Non-pigmented ciliary epithelial cell (primary cell): ENCODE results near the gene INPP4B.

Experiments used
- DNase-seq: peaks from one replicate; pipeline ENCODE4 v3.0.0-alpha.2; 2010; ENCODE audit warnings: low read depth

Gene INPP4B

DNA sequence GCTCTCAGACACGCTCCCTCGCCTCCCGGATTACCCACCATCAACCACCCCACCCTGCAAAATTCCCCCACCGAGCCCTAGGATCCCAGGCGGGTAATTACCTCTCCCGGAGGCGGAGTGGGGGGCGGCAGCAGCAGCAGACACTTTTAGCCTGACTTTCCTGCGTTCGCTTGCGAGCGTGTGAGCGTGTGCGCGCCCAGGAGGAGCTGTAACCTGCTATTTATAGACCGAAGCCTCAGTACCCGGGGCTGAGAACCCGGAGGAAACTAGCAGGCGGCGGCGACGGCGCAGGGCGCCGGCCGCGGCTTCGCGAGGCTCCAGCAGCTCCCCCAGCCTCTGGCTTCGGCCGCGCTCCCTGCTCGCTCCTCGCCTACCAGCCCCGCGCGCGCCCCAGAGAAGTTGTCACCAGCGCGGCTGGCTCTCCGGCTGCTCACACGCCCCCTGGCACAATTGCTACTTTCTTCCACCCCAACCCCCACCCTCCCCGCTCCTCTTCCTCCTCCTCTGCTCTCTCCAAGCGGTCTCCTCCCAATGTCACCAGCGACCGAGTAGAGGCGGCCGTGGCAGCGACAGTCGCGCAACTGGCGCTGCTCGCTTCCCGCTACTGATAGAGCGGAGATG, at the start of gene INPP4B:
Gene INPP4B, minus strand, starts transcription at position 194 of the 621 bp plus-strand sequence.
- DNase-seq = peak; percentile 18

DNA sequence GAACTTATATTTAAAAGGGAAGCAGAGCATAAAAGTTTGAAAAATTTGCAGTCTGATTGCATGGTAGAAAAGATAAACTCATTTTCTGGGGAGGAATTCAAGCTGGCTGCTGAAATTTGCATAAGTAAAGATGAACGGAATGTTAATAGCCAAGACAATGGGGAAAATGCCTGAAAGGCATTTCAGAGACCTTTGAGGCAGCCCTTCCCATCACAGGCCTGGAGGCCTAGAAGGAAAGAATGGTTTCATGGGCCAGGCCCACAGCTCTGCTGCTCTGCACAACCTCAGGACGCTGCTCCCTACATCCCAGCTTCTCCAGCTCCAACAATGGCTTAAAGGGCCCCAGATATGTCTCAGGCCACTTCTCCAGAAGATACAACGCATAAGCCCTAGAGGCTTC, 46.9 kb upstream of the INPP4B start:
- DNase-seq = no peak

DNA sequence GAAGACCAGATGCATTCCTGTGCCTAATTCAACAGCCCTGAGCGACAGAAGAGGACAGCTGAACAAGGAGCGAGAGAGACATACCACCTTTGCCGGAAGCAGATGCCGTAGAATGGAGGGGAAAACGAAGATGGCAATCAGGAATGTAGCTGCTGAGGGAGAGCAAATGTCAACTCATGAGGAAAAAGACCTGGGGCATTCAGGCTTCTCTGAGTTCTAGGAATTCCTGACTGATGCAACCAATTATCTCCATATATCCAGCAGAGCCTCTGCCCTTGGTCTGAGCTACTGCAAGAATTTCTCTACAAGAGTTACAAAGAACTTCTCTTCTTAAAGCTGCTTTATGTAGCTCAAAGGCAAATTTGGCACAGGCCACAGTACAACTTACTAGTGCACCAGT, 40.5 kb upstream of the INPP4B start:
- no peak for DNase-seq

DNA sequence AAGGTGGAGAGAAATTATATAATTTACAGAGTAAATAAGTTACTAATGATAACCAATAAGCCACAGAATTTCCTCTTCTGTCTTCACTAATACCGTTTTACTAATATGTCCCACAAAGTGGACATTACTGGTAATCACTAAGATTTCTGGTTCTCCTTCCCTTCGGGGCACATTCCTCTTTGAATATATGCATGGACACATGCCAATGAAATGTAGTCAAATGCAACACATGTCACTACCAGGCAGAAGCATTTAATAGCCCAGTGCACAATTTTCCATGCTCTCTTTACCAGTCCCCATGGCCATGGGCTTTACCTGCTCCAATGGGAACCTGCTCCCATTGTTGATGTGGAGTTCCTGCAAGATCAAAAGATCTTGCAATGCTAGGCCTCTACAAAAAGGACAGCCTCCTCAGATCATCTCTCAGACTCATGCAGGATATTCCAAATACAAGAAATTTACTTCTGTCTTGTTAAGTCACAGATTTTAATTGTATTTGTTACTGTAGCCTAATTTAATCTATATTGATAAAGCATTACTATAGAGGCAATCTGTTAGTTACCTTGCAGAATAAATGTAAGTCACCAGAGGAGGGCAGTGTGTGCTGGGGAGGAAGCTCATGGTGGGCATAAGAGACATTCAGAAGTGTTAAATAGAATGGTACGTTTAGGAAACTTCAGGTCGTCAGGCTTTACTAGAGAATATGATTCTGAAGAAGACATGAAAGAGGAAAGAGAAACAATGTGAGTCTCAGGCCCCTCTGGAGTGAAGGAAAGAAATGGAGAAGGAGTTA, 37.1 kb upstream of the INPP4B start:
- no peak for DNase-seq

DNA sequence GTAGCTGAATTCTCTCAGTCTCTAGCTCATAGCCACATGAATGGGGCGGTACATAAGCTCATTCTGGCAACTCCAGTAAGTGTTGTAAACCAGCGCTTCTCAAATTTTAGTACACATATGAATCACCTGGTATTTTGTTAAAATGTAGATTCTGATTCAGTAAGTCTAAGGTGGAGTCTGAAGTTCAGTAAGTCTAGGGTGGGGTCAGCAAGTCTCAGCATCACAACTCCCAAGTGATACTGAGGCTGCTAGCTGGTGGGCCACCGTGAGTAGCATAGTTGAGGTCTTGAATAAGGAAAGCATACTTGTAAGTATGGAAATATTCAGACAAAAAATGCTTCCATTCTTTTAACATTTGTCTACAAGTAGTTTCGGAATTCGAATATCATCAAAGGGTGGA, 36.1 kb upstream of the INPP4B start:
- DNase-seq = no peak

DNA sequence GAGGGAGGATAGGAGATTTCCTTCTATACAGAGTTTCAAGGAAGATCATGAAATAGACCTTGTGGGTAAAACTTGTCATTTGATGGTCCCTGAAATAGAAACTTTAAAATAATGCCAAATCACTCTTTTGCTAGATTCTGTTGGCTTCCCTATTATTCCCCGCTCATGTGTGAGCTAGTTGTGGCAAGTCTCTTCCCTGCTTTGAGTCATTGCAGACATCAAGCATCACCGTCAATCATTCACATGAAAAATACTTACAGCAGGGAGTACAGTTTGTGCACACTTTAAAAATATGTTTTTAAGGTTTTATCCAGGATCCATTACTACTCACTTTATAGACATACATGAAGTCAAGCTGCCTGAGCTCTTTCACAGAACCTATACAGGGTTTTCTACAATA, 35.2 kb upstream of the INPP4B start:
- DNase-seq = no peak

DNA sequence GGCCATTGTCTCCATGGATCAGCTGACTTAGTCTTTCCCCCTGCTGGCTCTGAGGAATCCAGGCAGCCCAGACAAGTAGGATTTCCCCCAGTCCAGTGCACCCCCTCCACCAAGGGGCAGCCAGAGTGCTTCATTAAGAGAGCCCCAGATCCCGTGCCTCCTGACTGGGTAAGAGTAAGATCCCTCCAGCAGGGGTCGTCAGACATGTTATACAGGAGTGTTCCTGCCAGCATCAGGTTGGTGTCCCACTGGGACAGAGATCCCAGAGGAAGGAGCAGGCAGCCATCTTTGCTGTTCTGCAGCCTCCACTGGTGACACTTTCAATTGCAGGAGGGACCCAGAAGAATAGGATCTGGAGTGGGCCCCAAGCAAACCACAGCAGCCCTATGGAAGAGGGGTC, 29.0 kb upstream of the INPP4B start:
- no peak for DNase-seq

DNA sequence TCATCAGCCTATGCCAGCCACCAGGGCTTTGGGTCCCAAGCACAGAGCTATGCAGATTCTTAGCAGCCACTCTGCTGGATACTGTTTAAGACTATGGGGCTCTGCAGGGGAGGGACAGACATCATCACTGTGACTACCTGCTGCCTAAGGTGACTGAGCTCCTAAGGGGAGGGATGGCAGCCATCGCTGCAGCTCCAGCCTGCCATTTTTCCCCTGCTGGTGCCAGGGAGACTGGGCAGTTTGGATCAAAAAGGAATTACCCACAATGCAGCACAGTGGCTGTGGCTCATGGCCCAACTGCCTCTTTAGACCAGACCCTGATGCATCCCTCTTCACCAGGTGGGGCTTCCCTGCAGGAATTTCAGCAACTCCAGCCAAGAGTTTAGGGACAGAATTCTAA, 28.6 kb upstream of the INPP4B start:
- no peak for DNase-seq

DNA sequence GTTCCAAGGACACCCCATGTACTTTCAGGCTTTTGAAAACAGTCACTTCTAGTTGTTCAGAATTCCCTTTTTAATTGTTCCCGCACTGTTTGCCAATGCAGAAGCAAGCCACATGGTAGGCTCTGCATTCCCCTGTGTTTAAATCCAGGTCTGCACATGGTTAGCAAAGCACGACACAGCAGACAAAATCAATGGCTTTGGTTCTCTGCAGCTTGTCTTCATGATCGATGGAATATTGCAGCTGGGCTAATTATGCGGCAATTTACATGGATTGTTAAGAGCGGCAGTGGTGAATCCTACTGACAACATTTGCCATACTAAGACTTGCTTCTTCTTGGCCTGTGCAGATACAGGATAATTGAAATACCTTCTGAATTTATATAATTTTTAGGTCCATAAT, 20.6 kb upstream of the INPP4B start:
- DNase-seq = no peak

DNA sequence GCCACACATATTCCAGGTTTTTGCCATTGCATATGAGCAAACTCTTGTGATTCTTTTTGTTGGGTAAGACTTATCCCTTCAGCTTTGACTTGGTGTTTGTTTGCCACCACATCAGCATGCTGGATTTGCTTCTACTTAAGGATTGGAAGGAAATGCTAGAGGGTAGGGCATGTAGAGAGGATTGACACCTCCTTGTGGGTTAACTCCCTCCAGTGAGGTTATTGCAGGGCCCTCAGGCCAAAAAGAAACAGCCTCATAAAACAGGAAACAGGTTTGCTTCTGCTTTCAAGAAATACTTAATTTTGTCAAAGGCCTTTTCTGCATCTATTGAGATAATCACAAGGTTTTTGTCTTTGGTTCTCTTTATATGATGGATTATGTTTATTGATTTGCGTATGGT, 15.2 kb upstream of the INPP4B start:
- no peak for DNase-seq

DNA sequence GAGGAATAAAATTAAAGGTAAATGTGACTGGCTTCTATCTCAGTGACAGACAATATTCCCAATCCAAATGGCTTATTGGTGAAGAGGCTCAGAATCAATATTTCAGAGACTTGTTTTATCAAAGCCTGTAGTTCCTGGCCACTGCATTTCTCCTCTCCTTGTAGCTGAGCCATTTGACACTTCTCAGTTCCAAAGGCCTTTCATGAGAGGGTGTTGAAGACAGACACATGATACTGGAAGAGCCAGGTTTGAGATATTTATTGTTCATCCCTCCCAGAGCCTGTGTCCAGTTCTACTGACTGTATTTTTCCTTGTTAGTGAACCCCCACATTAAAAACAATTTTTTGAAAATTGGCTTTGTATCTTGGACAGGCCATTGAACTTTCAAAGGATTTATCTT, 12.9 kb upstream of the INPP4B start:
- DNase-seq = no peak

DNA sequence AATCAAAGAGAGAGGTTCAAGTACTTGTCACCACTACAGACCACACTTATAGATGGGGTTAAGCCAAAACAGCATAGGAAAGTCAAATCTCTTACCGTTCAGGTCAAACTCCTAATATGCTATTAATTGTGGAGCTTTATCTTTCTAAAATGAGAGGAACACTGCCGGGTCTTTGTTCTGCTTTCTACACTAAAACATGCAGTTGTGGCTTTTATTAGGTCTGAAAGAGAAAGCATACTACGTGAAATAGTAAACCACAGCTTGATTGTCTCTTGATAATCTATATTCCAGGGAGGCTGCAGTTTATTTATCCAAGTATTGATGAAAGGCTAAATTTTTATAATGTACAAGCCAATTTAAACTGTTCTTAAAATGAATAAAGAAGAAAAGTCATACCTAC, 12.3 kb upstream of the INPP4B start:
- no peak for DNase-seq

DNA sequence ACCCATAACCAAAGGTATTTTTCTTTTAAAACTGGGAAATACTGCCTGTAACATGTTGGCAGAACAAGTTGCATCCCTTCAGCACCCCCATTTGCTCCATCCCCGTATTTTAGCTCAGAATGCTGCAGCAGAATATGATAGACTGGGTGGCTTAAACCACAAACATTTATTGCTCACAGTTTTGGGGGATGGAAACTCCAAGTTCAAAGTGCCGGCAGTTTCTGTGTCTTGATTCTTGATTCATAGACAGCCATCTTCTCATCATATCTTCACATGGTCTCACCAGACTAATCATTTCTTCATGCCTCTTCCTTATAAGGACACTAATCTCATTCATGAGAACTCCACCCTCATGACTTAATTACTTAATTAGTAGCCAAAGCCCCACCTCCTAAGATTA, 10.5 kb upstream of the INPP4B start:
- no peak for DNase-seq

DNA sequence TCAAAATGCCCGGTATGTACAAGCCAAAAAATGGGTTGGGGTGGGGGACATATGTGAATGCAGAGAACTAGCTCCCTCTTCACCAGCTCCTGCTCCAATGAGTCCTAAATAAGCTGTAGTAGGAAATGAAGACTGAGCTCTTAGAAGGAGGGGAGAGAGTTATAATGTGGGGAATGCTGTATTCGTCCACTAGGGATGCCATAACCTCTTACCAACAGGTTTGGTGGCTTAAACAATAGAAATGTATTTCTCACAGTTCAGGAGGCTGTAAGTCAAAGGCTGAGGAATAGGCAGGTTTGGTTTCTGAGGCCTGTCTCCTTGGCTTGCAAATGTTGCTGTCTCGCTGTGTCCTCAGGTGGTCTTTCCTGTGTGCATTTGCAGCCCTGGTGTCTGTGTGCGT, 4.4 kb upstream of the INPP4B start:
- no peak for DNase-seq

DNA sequence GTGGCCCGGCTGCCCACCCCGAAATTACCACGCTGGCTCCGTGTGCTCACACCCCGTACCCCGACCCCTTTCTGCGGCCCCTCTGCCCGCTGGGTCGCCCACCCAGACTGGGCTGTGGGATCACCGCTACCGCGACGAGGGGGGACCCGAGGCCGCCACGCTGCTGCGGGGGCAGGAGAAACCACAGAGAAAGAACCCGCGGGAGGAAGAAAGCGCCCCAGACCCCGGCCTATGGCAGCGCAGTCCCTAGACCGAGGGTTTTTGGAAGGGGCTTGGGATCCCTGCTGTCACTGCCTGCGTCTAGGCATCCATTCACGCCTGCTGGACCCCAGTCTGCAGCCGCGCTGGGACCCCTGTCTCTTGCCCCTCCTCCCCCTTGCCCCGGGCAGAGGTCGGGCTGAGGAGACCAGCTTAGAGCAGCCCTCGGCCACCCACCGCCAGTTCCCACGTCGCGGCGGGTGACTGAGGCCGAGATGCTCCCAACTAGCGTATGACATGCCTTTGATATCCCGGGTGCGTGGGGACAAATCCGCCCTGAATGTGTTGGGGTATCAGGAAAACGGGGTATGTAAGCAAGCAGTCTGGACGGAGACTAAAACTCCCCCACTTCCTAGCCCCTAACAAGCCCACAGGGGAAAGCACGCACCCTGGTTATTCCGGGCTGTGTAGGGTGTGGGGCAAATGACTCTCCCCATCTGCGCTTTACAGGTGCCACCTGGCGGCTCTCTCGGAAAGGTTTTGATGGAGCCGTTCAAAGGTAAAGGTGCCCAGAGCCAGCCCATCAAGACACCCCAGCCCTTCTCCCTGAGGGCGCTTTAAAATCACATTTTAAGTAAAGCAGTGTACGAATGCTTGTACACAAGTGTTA, 862 bp upstream of the INPP4B start:
- DNase-seq = no peak

DNA sequence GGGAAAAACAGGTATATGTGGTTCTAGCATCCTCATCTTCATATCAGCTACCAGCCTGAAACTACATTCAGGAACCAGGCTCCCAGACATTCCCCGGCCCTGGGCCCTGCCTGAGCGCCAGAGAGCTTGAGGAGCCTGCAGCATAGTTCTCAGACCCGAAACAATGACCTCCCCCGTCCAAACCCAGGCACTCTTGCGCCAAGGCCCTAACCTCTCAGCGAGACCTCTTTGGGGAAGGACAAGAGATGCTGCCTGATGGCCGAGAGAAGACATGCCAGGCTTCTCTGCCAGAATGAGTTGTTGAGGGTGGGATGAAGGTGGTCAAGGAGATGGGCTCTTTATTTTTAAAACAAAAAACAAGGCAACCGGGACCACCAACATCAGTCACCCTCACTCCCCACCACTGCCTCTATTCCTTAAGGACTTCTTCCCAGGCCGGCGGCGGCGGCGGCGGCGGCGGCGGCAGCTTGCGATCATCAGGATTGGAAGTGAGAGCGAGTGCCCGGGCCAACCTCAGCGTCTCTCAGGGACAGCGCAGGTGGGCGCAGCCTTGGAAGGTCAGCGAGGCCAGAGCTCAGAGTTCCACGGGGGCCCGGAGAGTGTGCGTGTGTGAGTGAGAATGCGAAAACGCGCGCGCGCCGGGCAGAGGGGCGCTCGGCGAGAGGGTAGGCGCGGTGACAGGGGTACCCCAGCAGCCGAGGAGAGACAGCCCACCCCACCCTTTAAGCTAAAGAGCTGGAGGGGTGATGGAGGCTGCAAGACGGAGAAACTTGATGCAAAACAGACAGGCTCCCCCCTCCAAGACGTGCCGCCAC, 601 bp downstream of the INPP4B start:
- DNase-seq = no peak

DNA sequence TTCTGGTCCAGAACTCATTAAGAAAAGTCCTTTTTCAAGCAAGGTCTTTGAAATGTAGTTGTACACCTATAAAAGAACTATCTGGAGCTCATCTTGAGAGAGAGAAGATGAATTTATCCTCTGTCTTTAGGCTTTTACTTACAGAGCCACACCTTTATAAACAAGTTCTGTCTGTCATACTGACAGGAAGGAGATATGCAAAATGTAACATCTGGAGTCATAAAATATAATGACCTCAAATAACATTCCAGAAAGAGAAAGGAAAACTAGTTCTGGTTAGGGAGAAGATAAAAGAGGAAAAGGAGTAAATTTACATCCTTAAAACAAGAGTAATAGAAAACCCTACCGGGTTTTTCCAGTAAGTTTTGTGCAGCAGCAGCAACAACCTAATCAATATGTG, 1.3 kb downstream of the INPP4B start:
- no peak for DNase-seq

DNA sequence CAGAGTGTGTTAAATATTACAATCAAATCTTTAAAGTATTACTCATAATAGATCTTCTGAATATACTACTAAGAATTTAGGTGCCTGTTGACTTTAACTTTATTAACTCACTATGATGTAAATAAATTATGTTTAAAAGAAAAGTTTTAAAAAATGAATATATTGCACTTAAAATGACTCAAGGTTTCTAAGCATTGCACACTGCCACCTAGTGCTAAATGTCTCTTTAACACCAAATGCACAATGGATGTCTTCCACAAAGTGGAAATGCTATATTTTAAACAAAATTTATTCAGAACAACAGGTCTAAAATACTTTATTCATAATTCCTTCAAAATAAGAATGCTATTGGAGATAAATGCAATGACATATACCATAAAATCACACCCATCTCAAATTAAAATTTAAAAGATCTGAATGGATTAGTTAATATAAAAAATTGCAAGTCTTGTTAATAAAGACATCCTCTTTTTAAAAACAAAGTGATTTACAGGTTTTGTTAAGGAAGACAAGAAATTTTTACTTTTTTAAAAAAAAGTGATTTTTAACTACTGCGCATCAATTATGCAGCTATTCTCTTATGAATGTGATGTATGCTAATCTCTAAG, 5.5 kb downstream of the INPP4B start:
- no peak for DNase-seq

DNA sequence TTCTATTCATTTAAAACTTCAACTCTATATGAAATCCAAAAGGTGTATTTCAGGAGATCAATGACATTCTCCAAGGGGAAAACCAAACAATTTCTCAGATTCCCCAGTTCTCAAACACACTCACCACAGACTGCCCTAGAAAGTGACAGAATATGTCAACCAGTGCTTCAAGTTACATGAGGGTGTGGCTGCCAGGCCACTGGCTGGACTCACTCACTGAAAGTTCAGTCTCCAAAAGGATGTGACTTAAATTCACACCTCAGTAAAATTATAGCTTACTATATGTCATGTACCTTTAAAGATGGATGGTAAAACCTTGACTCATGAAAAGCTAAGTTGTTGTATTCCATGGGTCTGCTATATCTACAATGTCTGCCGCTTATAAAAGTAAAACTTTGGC, 7.3 kb downstream of the INPP4B start:
- DNase-seq = no peak

DNA sequence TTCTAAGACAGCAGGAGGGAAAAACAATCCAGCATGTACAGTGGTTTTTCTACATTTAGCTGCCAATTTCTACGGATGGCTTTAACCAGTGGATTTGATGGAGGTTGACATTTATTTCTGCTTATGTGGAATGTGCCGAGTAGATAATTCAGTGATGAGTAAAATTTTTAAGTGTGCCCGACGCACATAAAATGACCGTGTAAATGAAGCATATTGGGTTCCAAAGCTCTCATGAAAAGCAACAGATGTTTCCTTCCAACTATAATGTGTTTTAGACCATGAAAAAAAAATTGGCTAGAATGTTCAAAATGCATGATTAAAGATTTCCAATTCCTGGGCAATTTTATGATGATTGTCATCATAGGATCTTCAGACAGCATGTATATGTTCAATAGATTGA, 14.1 kb downstream of the INPP4B start:
- DNase-seq = no peak

DNA sequence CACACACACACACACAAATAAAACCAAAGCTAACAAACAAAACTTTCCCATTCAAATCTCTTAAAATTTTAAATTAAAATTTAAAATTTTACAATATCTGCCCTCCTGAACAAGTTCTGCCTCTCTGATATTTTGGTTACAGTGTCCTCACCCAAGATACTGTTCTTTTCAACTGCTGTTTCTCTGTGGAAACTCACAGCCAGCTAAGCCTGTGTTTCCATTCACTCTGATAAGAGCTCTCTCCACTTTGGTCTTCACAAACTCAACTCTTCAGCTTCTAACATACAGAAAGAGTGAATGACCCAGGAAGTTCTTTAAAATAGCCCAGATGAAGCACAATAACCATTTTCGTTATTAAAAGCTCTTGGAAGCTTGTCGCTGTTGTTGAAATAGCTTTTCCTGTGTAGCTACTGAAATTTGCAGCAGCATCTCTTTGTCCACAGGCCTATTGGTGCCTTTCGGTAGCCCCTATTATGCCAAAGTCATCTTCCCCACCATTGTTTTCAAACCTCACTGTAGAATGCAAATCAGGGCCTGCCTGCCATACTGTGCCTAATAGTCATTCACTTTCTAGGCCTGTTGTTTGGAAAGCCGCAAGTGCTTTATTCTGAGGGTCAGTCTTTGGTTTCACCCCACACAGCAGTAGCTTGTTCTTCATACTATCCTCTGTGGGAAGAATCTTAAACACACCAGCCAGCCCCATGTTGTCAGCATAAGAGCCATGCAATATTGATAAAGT, 19.4 kb downstream of the INPP4B start:
- no peak for DNase-seq
